HG03378 (cell line): ENCODE results near the gene CHRNA4.

Experiments used
- ATAC-seq: cut with Tn5 transposase; IDR thresholded peaks from one replicate; pipeline ENCODE4 v1.9.1; 2021; ENCODE audit warnings: mild to moderate bottlenecking, moderate library complexity; ENCODE audit not compliant: unreplicated experiment

CHRNA4 gene

DNA sequence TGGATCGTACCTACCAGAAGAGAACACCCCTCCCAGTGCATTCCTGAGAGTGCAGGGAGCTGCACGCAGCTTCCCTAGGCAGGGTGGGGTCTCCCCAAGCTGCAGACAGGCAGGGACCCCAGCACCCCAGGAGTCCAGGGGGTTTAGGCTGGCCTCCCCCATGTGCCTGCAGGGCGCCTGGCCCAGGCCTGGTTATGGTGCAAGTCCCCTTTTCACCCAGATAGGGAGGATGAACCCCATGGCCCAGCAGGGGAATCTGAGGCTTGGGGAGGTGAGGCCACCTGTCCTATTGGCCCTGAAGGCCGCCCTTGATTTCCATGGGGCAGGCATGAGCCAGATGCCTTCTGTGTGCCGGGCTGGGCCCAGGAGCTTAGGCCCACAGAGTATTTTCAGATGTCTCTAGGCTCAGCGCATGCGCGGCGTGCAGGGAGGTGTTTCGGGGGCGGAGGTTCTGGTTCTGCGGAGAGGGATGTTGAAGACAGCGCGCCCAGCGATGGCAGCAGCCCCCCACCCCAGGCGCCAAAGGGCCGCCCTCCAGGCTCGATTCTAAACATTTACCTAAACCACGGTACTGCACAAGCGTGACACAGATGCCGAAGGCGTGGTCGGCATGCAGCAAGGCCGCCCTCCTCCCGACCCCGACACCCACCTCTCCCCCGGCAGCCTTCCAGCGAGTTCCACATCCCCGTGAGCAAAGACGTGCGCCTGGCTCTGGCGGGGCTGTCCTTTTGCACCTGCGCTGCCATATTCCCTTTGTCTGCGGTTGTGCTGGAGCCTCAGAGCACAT is 38.8 kb downstream of the CHRNA4 start:
- ATAC-seq: no peak

- ATAC-seq: no peak
Measured at GRCh38 chr20:63321148-63321831, 39.9 kb downstream of the CHRNA4 start.

DNA sequence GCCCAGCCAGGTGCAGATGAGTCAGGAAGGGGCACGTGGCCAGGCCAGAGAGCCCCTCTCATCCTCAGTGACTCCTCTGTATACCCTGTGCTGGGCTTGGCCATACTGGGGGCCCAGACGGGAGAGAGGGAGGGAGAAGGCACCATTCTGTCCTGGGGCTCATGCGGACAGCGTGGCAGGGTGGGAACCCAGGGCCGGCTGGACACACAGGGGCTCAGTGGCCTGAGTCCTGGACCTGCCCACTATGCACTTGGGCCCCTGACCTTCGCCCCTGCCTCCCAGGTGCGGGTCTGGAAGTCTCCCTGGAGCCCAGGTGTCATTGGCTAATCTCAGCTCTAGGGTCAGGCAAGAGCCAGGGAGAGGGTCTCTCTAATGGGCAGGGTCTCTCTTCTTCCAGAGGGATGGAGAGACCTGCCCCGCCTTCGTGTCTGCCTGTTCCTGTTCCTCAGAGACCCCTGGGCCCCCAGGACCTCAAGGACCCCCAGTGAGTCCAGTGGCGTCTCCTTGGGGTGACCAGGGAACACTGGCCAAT is 40.5 kb downstream of the CHRNA4 start:
- ATAC-seq: no peak

DNA sequence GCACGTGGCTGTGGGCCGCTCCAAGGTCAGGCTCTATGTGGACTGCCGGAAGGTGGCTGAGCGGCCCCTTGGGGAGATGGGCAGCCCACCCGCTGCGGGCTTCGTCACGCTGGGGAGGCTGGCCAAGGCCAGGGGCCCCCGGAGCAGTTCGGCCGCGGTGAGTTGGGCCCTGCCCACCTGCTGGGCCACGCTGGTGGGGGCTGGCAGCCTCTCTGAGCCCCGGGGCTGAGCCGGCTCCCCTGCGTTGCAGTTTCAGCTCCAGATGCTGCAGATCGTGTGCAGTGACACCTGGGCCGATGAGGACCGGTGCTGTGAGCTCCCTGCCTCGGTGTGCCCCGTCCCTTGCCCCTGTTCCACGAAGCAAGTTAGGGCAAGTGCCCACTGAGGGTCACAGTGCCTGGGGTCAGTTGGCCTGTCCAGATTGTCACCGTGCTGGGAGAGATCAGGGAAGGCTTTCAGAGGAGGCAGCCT is 41.1 kb downstream of the CHRNA4 start:
- ATAC-seq: no peak

GRCh38 chr20:63319164-63320040 is 41.7 kb downstream of the CHRNA4 start:
- ATAC-seq: no peak

DNA sequence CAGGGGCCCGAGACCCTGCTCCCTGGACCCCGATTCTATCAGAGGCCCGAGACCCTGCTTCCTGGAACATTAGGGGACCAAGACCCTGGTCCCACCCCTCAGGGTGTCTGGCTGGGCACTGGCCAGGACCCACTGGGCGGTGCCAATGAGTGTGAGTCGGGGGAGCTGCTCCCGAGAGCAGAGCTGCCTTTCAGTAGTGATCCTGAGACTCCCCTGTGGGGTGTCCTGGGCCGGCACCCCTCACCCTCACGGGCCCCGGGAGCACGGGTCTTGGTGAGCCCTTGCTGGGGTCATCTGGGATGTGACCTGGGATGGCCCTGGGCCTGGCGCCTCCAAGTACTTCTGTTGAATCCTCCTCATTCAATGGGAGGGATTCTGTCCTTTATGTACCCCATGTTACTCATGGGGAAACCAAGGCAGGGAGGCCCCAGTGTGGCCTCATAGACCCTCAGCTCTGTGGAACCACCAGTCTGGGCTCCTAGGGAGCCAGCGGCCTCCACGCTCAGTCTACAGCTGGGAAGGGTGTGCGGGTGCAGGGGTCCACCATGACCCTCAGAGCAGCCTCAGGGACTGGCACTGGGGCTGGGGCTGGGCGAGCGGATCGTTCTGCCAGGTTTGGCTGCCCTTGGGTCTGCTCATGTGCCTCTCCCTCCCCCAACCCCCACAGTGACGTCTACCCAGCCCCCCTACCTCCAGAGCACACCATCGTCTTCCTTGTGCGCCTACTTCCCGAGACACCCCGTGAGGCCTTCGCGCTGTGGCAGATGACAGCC is 42.6 kb downstream of the CHRNA4 start:
- no peak for ATAC-seq

GRCh38 chr20:63317601-63318291 is 43.4 kb downstream of the CHRNA4 start:
- ATAC-seq: no peak

GRCh38 chr20:63317061-63317460 is 44.1 kb downstream of the CHRNA4 start:
- ATAC-seq: no peak

DNA sequence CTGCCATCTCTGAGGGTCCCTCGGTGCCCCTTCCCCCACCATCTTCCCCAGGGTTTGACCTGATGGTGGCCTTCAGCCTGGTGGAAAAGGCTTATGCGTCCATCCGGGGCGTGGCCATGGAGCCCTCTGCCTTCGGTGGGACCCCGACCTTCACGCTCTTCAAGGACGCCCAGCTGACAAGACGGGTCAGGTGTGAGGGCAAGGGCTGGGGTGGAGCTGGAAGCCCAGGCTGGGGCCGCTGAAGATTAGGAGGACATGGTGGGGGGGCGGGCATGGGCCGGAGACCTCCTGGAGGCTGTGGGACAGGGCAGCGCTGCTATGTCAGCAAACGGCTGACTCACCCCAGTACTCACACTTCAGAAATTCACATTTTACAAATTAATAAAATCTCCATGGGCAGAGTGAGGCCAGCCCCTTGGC is 44.6 kb downstream of the CHRNA4 start:
- no peak for ATAC-seq

DNA sequence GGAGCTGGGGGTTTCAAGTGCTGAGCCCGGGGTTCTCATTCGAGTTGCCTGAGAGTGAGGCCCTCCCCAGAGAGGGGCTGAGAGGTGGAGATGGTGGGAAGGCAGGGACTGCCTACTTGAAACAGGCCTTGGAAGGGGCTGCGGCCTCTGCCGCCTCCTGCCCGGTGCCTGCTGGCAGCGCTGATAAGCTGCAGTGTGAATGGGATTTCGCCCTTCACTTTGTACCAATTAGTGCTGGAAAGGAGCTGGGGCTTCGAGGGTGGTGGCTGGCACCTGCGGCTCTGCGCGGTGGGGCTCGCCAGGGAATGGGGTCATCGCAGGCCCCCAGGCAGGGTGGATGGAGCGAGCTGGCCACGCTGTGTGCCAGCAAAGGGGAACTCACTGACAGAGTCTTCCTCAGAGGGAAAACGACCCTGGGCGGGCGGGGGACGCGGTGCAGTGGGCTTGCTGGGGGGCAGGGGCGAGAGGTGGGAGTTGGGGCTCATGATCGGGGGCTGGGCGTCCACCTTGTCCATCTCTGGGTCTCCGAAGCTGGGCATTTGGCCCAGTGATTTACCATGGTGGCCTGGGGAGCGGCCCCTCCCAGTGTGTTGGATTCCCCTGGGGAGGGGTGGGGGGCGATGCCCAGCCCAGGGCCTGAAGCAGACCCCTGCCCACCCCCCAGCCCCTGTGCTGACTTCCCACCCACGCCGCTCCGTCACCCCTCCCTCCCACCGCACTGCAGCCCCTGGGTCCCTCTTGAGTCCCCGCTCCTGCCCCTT is 45.2 kb downstream of the CHRNA4 start:
- no peak for ATAC-seq

GRCh38 chr20:63315240-63315689 is 45.9 kb downstream of the CHRNA4 start:
- ATAC-seq: no peak

GRCh38 chr20:63314566-63315239 is 46.4 kb downstream of the CHRNA4 start:
- ATAC-seq: no peak

DNA sequence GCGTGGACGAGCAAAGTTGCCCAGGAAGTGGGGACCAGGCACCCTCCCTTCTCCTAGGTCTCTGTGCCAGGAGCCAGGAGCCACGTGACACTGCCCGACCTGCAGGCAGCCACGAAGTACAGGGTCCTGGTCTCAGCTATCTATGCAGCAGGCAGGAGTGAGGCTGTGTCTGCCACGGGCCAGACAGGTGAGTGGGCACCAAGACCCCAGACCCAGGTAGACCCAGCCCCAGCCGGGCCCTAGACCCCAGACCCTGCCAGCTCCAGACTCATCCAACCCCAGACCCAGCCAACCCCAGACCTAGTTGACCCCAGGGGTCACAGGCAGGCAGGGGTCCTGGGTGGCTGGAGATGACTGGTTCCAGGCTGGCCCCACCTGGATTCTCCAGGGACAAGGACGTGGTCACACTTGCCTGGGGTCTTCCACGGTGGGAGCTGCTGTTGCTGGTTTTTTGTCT is 47.1 kb downstream of the CHRNA4 start:
- no peak for ATAC-seq

- no peak for ATAC-seq
Measured at GRCh38 chr20:63313349-63314014, 47.7 kb downstream of the CHRNA4 start.

- ATAC-seq: no peak
Measured at GRCh38 chr20:63312690-63313348, 48.3 kb downstream of the CHRNA4 start.

DNA sequence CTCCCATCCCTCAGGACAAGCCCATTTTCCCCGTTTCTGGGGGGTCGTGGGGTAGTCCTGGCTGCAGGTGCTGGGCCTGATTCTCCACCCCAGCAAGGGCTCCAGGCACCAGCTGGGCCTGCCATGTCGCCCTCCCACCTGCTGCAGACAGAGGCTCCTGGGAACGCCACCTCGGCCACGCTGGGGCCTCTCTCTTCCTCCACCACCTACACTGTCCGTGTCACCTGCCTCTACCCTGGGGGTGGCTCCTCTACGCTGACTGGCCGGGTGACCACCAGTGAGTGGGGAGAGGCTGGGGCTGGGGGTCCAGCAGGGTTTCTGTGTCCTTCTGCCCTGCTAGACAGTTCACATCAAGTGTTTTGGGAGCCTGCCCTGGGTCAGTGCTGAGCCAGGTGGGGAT is 48.9 kb downstream of the CHRNA4 start:
- no peak for ATAC-seq

GRCh38 chr20:63311833-63312243 is 49.3 kb downstream of the CHRNA4 start:
- ATAC-seq: no peak
